ENCODE results near the gene NUDT22.

The NUDT22 gene

DNA sequence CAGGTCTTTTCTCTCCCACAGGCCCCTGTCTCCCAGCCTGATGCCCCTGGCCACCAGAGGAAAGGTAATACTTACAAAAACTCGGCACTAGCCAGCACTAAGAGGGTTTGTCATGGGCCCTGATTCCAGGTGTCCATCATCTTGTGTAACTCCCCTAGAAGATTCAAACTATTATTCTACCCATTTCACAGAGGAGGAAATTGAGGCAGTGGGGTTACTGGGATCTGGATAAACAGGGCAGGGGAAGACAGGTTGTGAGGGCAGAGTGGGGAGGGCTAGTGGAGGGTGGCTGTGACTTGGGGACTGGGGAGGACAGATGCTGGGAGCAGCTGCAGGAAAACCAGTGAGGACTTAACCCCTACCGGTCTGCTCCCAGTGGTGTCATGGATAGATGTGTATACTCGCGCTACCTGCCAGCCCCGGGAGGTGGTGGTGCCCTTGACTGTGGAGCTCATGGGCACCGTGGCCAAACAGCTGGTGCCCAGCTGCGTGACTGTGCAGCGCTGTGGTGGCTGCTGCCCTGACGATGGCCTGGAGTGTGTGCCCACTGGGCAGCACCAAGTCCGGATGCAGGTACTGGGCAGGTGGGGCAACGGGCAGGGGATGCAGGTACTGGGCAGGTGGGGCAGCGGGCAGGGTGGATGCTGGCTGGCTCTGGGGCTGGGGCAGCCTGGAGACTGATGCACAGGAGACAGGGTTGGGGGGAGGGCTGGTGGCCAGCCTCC is 9.5 kb downstream of the NUDT22 start:
- H3K4me3 ChIP-seq (ENCODE audit: insufficient read depth, low read depth, low read length, poor library complexity, severe bottlenecking): peak overlapping the region; percentile 68
- H3K27me3 ChIP-seq (replicated peaks; ENCODE audit: control insufficient read depth, insufficient read depth, low read length, poor library complexity, severe bottlenecking): no peaks in the 10 kb centered on the region
- peaks cover 32% of the 10 kb centered on the region for H3K4me1 ChIP-seq (ENCODE audit: control insufficient read depth, insufficient read depth, low read length, poor library complexity, severe bottlenecking)
- no peak for DNase-seq
- H3K9me3 ChIP-seq (ENCODE audit: control insufficient read depth, low read length): no peaks in the 10 kb centered on the region
- H3K36me3 ChIP-seq (ENCODE audit: control insufficient read depth, insufficient read depth, low read length): no peaks in the 10 kb centered on the region
- peak overlapping the region; percentile 60 for H3K27ac ChIP-seq (ENCODE audit: insufficient read depth, low read length, poor library complexity, severe bottlenecking)

DNA sequence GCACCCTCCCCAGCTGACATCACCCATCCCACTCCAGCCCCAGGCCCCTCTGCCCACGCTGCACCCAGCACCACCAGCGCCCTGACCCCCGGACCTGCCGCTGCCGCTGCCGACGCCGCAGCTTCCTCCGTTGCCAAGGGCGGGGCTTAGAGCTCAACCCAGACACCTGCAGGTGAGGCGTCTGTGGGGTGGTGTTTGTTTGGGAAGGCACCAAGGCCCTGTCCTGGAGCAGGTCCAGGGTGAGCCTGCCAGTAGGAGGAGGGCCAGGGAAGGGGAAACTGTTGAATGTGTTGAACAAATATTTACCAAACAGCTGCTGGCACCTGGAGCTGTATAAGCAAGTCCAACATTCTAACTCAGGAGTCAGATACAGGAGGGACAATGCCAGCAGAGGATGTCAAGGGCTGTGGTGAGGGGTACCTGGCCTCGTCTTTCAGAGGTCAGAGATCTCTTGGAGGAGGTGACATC is 11.4 kb downstream of the NUDT22 start:
- H3K27me3 ChIP-seq (replicated peaks; ENCODE audit: control insufficient read depth, insufficient read depth, low read length, poor library complexity, severe bottlenecking): no peaks in the 10 kb centered on the region
- no peak overlapping the region for H3K4me3 ChIP-seq (ENCODE audit: insufficient read depth, low read depth, low read length, poor library complexity, severe bottlenecking)
- H3K36me3 ChIP-seq (ENCODE audit: control insufficient read depth, insufficient read depth, low read length): no peaks in the 10 kb centered on the region
- peaks cover 34% of the 10 kb centered on the region for H3K4me1 ChIP-seq (ENCODE audit: control insufficient read depth, insufficient read depth, low read length, poor library complexity, severe bottlenecking)
- H3K27ac ChIP-seq (ENCODE audit: insufficient read depth, low read length, poor library complexity, severe bottlenecking): no peak overlapping the region
- no peaks in the 10 kb centered on the region for H3K9me3 ChIP-seq (ENCODE audit: control insufficient read depth, low read length)
- no peak for DNase-seq

DNA sequence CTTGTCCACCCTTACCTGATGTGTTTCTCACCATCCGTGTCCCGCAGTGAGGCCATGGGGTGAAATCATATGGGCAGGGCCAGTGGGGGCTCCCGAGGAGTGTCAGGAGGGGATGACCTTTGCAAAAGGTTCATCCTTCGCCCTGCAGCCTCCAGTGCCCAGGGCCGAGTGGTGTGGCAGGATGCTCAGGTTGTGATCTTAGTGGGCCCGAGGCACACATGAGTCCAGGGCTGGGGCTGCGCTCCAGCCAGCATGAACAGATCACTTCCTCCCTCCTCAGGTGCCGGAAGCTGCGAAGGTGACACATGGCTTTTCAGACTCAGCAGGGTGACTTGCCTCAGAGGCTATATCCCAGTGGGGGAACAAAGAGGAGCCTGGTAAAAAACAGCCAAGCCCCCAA is 12.0 kb downstream of the NUDT22 start:
- Histone ChIP-seq H3K4me3 (ENCODE audit: insufficient read depth, low read depth, low read length, poor library complexity, severe bottlenecking) (no peak overlapping the region), H3K9me3 (ENCODE audit: control insufficient read depth, low read length) (no peaks in the 10 kb centered on the region), H3K27ac (ENCODE audit: insufficient read depth, low read length, poor library complexity, severe bottlenecking) (no peak overlapping the region), H3K36me3 (ENCODE audit: control insufficient read depth, insufficient read depth, low read length) (no peaks in the 10 kb centered on the region), H3K27me3 (replicated peaks; ENCODE audit: control insufficient read depth, insufficient read depth, low read length, poor library complexity, severe bottlenecking) (no peaks in the 10 kb centered on the region), H3K4me1 (ENCODE audit: control insufficient read depth, insufficient read depth, low read length, poor library complexity, severe bottlenecking) (peaks cover 36% of the 10 kb centered on the region)
- DNase-seq: no peak

DNA sequence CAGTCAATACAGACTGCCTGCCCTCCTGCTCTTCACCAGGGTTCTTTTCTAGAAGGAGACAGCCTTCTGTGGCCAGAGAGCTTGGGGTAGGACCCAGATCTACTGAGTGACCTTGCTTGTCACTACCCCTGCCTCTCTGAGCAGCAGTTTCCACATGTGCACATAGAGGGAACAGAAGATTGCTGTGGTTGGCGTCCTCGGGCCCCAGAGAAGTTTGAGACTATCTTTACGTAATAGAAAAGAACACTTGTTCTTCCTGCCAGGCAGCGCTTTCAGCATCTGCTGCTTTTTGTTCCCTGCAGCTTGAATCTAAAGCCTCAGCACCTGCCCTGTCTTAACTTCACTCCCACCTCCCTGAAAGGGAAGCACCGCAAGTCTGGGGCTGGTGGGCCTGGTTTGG is 12.9 kb downstream of the NUDT22 start:
- Histone ChIP-seq H3K27ac (ENCODE audit: insufficient read depth, low read length, poor library complexity, severe bottlenecking) (no peak overlapping the region), H3K9me3 (ENCODE audit: control insufficient read depth, low read length) (no peaks in the 10 kb centered on the region)

DNA sequence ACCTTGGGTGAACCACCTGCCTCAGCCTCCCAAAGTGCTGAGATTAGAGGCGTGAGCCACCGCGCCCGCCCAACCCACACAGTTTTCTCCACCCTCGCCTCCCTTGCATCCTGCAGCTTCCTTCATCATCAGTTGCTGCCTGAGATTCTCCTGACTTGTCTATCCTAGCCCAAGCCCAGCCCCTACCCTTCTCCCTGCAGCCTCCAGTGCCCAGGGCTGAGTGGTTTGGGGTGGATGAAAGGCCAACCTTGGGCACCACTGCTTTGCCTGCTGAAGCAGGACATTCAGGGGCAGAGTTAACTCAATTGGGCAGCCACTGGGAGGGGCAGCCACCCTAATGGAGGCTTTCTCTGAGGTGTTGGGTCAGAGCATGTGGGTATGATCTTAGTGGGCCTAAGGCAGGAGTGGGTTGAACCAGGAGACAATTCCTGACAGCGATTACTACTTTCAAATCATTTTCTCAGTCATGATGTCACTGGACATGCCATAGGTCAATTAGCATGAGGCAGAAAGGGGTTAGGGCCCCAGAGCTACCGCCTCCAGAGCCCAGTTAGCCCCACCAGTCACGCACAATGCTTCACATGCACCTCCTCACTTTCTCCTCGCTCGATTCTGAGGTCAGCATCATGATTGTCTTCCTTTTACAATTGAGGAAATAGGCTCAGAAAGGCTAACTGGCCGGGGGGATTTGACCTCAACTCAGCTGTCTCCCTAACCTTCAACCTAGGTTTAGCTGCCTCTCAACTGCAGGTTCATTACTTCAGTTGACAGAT is 13.8 kb downstream of the NUDT22 start:
- Histone ChIP-seq H3K27ac (ENCODE audit: insufficient read depth, low read length, poor library complexity, severe bottlenecking) (peak overlapping the region; percentile 99), H3K9me3 (ENCODE audit: control insufficient read depth, low read length) (no peaks in the 10 kb centered on the region), H3K4me3 (ENCODE audit: insufficient read depth, low read depth, low read length, poor library complexity, severe bottlenecking) (no peak overlapping the region), H3K36me3 (ENCODE audit: control insufficient read depth, insufficient read depth, low read length) (no peaks in the 10 kb centered on the region), H3K4me1 (ENCODE audit: control insufficient read depth, insufficient read depth, low read length, poor library complexity, severe bottlenecking) (peaks cover 32% of the 10 kb centered on the region), H3K27me3 (replicated peaks; ENCODE audit: control insufficient read depth, insufficient read depth, low read length, poor library complexity, severe bottlenecking) (no peaks in the 10 kb centered on the region)
- no peak for DNase-seq

More for the DNA sequence above, 12.9 kb downstream of the NUDT22 start:
- H3K4me1 ChIP-seq (ENCODE audit: control insufficient read depth, insufficient read depth, low read length, poor library complexity, severe bottlenecking): peaks cover 31% of the 10 kb centered on the region
- no peak overlapping the region for H3K4me3 ChIP-seq (ENCODE audit: insufficient read depth, low read depth, low read length, poor library complexity, severe bottlenecking)
- no peak for DNase-seq
- H3K36me3 ChIP-seq (ENCODE audit: control insufficient read depth, insufficient read depth, low read length): no peaks in the 10 kb centered on the region
- no peaks in the 10 kb centered on the region for H3K27me3 ChIP-seq (replicated peaks; ENCODE audit: control insufficient read depth, insufficient read depth, low read length, poor library complexity, severe bottlenecking)

DNA sequence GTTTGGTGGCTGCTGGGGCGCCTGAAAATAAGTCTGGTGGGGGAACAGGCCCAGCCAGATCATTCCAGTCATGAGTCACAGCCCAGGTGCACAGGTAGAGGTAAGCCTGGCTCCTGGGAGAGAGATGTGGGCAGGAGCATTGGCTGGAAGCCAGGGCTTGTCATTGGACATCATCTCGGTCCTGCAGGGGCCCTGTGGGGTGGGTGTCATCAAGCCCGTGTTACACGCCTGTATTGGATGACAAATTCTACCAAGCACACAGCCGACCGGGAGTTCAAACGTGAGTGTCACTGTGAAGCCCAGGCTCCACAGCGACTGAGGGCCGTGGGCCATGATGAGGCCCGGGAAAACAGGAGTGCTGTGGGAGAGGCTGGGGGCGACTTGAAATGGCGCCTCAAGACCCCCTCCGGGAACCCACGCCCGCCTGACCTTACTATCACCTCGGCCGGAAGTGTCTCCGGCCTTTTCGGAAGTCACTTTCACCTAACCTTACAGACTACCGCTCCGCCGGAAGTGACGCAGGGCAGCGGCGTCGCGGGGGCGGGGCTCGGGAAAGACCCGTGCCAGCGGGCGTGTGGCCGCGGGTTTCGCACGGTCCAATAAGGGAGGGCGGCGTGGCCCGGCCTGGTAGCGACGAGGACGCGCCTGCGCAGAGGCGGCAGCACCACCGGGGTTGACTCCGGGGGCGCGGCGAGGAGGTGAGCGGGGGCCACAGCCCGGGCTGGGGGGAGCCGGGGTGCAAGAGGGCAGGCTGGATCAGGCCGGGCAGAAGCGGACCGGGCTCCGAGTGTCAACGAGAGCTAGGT is 14.6 kb downstream of the NUDT22 start, which contains the start of gene FKBP2:
FKBP2 (plus strand) TSS at position 661 of the 806 bp plus-strand sequence. CDS start 1,293 bp downstream, outside the sequence.
- Histone ChIP-seq H3K27ac (ENCODE audit: insufficient read depth, low read length, poor library complexity, severe bottlenecking) (peak within 1 kb of the TSS; percentile 99), H3K4me3 (ENCODE audit: insufficient read depth, low read depth, low read length, poor library complexity, severe bottlenecking) (peak within 1 kb of the TSS; percentile 89), H3K36me3 (ENCODE audit: control insufficient read depth, insufficient read depth, low read length) (no peaks in the 10 kb centered on the region), H3K27me3 (replicated peaks; ENCODE audit: control insufficient read depth, insufficient read depth, low read length, poor library complexity, severe bottlenecking) (no peaks in the 10 kb centered on the region), H3K4me1 (ENCODE audit: control insufficient read depth, insufficient read depth, low read length, poor library complexity, severe bottlenecking) (peaks cover 32% of the 10 kb centered on the region), H3K9me3 (ENCODE audit: control insufficient read depth, low read length) (no peaks in the 10 kb centered on the region)
- peak; percentile 97 to 98 (median 98) for DNase-seq

DNA sequence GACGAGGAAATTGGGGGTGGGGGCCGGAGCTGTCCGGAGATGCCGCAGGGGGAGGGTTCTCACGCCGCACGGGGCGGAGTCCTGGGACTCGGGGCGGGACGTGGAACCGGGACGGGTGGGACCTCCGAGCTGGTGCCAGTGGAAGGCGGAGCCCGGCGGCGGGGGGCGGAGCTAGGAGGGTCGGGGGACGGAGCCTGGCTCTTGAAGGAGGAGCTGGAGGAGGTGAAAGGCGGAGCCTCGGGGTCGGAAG is 15.1 kb downstream of the NUDT22 start:
- Histone ChIP-seq H3K36me3 (ENCODE audit: control insufficient read depth, insufficient read depth, low read length) (no peaks in the 10 kb centered on the region), H3K4me1 (ENCODE audit: control insufficient read depth, insufficient read depth, low read length, poor library complexity, severe bottlenecking) (peaks cover 32% of the 10 kb centered on the region), H3K27me3 (replicated peaks; ENCODE audit: control insufficient read depth, insufficient read depth, low read length, poor library complexity, severe bottlenecking) (no peaks in the 10 kb centered on the region), H3K9me3 (ENCODE audit: control insufficient read depth, low read length) (no peaks in the 10 kb centered on the region), H3K27ac (ENCODE audit: insufficient read depth, low read length, poor library complexity, severe bottlenecking) (peak overlapping the region; percentile 99), H3K4me3 (ENCODE audit: insufficient read depth, low read depth, low read length, poor library complexity, severe bottlenecking) (peak overlapping the region; percentile 89)
- DNase-seq: peak; percentile 99 to 100 (median 99)

DNA sequence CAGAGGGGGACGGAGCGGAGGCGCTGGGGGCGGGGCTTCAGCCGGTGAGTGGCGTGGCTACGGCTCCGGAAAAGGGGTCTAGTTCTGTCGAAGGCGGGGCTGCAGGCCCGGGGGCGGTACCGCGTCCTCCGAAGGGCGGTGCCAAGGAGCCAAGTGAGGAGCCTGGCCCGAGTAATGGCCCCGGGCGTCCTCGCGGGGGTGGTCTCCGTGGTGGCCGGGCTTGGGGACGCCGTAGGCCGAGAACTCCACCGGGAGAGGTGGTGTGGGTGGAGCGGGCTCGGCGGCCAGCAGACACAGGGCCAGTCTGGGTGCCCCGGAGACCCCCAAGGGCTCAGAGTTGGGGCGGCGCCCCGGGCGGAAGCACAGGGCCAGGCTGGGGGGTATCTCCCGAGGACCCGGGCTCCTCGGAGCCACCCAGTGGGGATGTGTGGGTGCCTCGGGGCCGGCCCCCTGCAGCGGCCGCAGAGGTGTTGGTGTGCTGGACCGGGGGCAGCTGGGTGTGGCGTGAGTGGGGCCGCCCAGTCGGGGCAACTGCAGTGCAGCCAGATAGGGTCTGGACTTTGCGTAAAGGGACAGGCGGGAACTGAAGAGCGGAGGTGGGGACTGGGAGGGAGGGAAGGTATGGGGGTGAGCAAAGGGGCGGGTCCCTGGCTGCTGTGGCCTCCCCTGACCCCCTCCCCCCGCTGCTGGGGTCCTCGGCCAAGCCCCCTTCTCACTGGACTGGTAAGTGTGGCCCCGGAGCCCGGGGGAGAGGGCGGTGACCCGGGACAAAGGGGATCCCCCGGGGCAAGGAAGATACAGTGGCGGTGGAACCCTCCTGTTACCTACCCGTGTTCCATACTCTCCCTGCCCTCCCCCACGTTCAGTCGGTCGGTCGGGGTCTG is 15.7 kb downstream of the NUDT22 start:
- Histone ChIP-seq H3K4me1 (ENCODE audit: control insufficient read depth, insufficient read depth, low read length, poor library complexity, severe bottlenecking) (peaks cover 33% of the 10 kb centered on the region), H3K27ac (ENCODE audit: insufficient read depth, low read length, poor library complexity, severe bottlenecking) (peak overlapping the region; percentile 99), H3K4me3 (ENCODE audit: insufficient read depth, low read depth, low read length, poor library complexity, severe bottlenecking) (peak overlapping the region; percentile 89), H3K9me3 (ENCODE audit: control insufficient read depth, low read length) (no peaks in the 10 kb centered on the region), H3K36me3 (ENCODE audit: control insufficient read depth, insufficient read depth, low read length) (no peaks in the 10 kb centered on the region), H3K27me3 (replicated peaks; ENCODE audit: control insufficient read depth, insufficient read depth, low read length, poor library complexity, severe bottlenecking) (no peaks in the 10 kb centered on the region)
- no peak for DNase-seq

DNA sequence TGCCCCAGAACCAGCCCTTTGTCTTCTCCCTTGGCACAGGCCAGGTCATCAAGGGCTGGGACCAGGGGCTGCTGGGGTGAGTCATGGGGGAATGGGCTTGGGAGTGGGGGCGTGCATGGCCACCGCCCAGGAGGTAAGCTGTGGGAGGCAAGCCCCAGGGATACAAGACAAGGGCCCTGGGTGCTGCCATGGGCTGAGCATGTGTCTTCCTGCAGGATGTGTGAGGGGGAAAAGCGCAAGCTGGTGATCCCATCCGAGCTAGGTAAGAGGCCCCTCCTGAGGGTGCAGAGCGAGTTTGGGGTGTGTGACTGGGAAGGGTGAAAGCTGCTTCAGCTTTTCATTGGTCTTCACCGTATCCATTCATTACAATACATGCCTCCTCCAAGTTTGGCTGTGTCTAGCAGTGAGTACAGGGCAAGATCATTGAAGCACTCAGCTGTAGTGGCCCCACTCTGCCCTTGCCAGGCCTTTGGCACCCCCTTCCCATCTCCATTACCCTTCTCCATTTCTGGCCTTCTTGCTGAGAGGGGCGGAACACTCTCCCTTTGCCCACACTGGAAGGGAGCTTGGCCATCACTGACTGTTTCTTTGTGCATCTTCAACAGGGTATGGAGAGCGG is 17.3 kb downstream of the NUDT22 start:
- Histone ChIP-seq H3K9me3 (ENCODE audit: control insufficient read depth, low read length) (no peaks in the 10 kb centered on the region), H3K4me3 (ENCODE audit: insufficient read depth, low read depth, low read length, poor library complexity, severe bottlenecking) (no peak overlapping the region), H3K36me3 (ENCODE audit: control insufficient read depth, insufficient read depth, low read length) (no peaks in the 10 kb centered on the region), H3K27me3 (replicated peaks; ENCODE audit: control insufficient read depth, insufficient read depth, low read length, poor library complexity, severe bottlenecking) (no peaks in the 10 kb centered on the region), H3K4me1 (ENCODE audit: control insufficient read depth, insufficient read depth, low read length, poor library complexity, severe bottlenecking) (peaks cover 40% of the 10 kb centered on the region), H3K27ac (ENCODE audit: insufficient read depth, low read length, poor library complexity, severe bottlenecking) (peak overlapping the region; percentile 19)
- no peak for DNase-seq

Data from effector memory CD4-positive, alpha-beta T cell (primary cell).